GM21529 (cell line): ENCODE data around the gene MTSS2.

Experiments used
- ATAC-seq: cut with Tn5 transposase; IDR thresholded peaks from one replicate; pipeline ENCODE4 v1.9.1; 2021; ENCODE audit not compliant: unreplicated experiment

Gene MTSS2

DNA sequence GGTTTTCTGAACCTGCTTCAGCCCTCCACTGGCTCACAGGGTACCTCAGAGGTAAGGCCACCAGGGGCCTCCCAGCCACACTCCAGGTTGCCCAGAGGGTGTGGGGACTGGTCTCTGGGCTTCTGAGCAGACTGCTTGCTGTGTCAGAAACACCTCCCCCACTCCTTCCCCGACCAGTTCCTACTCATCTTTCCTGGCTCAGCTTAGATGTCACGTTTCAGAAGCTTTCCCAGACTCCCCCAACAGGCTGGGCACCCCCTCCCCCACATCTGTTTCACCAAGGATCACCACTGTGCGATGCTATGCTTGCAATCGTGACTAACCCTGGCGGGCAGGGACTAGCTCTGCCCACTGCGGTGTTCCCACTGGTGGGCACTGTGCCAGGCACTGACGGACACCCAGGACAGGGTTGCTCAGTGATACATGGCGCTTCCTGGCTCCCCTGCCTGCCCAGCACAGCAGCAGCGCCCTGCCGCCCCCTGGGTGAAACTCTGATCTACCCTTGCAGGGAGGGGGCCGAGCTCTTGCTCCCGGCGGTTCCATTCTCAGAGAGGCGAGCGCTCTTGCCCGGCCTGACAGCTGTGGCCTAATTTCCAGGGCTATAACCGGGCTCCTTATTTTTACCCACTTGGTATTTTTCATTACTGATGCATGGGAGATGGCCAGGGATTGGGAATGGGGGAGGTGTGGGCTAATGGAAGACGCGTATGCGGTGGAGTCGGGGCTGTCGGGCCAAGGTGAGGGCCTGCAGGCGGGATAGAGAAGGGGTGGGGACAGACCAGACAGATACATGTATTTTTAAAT lies 29.4 kb upstream of the MTSS2 start:
- no peak for ATAC-seq

DNA sequence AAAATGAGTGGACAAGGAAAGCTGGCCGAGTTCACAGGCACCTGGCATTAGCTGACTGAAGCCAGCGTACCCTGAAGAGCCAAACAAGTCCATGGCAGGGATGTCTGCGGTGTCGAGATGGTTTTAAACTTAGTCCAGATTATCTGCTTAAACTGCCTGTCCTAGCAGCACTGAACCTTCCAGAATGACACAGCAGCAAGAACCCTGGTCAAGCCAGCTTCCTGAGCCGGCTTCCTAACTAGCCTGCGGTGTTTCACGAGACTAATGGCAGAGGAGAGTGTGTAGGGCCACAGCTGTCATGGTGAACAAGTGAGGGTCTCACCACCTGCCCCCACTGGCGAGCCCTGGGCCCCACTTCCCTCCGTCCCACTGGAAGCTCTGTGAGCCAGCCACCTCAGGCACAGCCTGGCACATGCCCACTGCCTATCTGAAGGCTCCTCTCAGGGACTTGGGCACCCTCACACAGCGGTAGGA lies 28.8 kb upstream of the MTSS2 start:
- no peak for ATAC-seq

DNA sequence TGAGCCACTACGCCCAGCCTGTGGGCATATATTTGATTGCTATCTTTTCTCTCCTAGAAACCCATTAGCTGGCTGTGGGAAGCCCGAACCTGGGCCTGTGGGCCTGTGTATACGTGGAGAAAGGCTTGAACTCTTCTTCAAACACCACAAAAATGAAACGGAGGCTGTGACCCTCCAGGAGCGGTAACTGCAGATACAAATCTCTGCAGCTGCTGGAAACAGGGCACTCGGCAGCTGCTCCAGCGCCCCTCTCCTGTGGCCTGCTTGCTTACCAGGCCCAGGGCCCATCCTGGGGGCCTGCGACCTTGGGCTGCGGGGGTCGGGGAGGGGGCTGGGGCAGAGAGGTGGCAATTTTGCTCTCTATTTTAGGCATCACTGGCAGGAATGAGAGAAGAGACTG lies 28.0 kb upstream of the MTSS2 start:
- no peak for ATAC-seq

DNA sequence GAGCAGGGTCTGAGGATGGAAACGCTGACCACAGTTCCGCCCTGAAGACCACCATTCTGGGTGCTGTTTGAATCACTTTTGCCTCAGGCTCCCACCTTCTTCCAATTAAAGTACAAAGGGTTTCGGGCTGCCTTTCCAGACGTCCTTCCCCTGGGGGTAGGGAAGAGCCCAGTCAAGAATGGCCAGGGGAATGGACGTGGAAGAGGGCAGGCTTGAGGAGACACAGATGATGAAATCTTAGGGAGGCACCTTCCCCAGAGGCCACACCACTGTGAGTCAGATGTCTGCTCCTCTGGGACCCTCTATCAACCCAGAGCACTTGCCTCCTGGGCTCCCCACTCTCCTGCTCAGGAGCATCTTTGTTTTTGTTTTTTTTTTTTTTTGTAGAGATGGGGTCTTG lies 27.5 kb upstream of the MTSS2 start:
- ATAC-seq = no peak

DNA sequence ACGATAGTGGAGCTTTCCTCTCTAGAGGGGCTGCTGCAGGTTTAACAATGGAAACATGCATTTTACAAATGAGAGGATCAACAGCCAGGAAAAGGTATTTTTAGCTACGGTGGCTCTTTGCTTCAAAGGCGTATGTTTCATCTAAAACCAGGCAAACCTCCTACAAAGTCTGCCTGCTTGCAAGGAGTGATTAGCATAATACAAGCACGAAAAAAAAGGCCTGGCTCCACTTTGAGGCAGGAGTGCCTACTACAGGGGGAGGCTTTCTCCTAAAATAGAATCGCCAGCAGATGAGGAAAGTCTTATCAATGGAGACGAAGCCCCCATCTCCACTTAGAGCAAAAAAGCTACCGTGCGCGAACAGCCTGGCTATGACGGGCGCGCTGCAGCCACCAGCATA lies 27.1 kb upstream of the MTSS2 start:
- ATAC-seq = no peak

DNA sequence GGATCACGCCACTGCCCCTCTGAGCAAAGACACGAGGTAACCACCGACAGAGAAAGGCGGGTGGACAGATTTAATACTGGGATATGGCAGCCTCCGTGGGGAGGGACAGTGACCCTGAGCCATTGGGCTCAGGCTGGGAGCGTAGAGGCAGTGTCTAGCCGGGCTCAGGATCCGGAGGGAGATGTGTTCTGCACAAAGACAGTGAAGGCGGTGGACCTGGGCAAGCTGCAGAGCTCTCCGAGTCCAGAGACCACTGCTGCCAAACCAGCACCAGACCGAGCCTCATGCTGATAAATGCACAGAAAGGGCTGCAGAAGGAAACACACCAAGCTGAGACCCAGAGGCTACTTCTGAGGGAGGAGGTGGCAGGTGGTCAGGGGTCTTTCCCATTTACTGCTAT lies 26.5 kb upstream of the MTSS2 start:
- ATAC-seq = no peak

DNA sequence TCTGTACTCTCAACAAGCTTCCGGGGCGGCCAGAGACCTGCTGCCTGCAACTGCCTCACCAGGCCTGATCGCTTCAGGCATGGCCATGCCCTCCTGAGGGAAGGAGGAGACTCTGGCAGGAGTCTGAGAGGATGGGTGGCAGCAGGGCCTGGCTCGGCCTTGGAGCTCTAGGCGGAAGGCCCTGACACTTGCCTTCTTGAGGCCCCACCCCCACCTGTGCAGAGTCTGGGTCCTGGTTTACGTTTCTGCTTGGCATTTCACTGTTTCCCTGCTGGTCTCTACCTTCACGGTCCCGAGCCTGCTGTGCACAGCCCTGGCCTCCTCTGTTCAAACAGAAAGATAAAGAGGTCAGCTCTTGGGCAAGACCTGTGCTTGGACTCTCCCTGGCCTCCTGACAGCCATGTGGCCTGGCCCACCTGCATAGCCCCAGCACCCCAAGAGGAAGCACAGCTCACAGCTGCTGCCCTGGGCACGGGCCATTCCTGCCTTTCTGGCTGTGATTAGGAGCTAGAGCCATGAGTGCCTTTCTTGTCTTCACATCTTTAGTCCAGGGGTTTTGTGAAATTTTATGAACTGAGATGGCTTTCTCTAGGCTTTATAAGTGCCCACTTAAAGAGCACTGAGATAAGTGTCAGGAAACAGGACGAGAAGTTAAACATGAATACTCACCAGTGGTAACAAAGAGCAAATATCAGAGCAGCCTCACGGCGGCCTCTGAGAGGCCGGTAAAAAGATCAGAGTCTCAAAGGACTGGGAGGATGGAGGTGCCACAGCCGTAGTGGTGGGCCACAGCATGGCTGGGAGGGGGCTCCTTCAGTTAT lies 25.6 kb upstream of the MTSS2 start:
- ATAC-seq = no peak

DNA sequence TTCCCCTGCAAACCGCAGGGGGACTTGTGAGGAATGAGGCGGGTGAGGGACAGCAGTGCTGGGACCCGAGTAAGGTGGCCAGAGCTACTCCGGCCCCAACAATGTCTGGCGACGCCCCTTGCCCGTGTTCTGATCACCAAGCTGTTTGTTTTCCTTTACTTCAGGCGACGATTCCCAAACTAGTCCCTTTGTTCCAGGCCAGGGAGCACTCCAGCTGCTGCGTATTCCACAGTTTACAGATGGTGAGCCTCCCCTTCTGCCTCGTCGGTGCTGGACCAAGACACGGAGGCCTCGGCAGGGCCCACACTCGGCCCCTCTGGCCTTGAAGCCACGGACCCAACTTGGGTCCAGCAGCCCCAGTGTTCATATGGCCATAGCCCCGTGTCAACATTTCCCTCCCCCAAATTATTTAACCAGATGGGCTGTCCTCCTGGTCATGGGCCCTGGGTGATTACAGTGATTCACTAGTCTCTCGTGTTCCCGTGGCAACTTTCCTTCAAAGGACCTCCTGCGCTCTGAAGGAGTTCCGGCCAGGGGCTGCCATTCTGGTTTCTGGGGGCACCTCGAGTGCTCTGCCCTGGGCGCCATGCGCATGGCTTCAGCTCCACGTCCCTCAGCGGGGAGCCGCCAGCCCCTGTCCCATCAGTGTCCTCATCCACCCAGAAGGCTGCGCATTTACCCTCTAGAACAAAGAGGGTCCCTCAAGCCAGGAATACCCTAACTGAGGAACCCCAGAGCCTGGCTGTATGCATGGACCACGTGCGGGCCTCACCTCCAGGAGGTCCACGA lies 24.8 kb upstream of the MTSS2 start:
- ATAC-seq = no peak

DNA sequence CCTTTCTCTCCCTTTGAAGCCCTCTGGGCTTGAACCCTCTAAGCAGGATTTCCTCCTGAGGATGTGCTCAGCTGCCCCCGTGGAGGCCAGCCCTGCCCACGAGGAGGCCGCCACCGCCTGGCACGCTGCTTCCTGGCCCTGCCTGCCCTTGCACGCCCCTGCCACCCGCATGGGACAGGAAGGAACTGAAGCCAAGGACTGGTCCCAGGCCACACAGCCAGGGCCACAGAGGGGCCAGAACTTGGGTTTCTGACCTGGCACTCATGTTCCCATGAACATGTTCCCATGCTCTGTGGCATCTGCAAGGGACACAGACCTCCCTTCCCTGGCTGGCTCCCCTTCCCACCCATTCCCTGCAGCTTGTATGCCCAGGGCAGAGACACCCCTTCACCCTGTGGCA lies 24.1 kb upstream of the MTSS2 start:
- no peak for ATAC-seq

DNA sequence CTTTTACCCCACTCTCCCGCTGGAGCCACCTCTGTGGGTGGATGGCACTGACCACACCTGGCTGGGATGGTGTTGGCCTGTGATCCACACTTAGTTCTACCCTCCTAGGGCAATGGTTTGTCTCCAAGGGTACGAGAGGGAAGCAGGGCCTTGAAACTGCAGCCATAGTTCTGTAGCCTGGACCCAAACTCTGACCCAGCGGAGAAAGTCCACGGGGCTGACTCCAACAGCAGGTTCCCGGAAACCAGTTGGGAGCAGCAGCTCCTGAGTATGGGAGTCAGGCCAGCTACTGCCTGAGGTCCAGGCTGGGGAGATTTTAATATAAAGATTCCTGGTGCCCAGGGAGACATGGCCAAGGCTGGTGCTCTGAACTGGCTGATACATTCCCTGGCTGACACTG lies 23.6 kb upstream of the MTSS2 start:
- ATAC-seq = no peak

DNA sequence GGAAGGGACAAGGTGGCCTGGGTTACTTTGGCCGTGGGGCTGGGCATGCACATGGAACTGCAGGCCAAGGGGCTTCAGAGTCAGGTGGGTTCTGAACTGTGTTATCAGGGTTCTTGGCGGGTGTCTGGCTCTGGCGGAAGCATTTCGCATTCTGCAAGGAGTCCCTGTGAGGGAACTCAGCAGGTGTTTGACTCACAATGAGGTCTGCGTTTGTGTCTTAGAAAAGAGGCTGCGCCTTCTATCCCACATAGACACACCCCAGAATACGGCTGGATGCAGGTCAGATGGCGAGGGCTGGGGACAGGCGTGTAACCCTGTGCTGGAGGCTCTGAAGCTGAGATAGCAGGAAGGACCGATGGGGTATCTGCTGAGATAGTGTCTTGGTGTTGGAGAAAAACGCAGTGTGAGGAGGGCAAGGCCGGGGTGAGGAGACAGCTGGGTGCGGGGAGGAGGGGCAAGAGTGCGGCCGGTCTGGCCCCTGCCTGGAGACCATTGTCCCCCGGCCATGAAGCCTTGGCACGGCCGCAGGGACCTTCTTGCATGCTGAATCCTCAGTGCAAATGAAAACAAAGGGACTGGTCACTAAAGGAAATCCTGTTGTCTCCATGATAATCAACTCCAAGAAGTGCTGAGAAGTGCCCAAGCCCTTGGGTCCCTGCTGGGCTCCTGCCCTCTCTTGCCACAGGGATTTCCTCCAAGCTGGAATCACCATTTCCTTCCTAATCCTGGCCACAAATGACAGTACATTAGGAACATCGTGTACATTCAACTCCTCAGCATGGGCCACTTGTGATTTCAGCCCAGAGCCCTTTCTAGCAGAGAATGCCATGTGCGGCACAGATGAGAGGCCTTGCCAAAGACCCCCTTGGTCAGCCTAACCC lies 22.8 kb upstream of the MTSS2 start:
- ATAC-seq = no peak

DNA sequence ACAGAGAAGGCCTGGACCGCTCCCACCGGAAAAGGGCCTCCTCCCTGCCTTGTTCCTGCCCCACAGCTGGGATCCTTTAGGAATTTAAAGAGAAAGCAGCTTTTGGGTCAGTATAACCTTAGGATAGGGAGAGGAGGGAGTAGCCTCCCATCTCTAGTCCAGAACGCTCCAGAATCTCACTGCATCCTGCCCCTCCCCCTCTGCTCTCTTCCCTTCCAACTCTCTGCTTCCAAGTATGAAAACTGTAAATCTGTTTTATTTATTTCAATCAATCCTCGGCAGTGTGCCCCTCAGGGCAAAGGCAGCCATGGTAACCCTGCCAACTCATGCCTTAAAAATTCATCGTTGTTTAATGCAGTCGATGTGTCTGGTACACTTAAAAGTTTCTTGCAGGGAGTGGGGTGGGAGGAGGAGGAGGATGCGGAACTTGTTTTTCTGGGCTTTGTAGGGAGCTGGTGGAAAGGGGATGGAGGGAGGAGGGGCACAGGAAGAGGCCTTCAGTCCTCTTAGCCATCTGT lies 21.2 kb upstream of the MTSS2 start:
- no peak for ATAC-seq

DNA sequence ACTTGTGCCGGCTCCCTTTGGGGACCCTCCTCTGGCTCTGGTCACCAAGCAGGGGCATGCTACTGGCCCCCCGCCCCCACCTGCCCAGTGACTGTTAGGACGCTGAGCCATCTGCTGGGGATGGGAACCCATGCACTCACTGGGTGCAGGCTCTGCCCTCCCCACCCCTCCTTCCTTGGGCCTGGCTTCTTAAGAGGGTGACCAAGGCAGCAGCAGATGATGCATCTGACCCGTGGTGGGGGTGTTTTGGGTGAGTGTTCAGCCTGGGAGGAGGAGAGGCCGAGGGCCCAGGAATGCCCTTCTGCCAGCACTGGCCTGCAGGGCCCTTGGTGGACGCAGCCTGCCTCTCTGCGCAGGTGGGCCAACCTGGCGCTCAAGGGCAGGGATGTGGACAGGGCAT lies 19.2 kb upstream of the MTSS2 start:
- no peak for ATAC-seq

DNA sequence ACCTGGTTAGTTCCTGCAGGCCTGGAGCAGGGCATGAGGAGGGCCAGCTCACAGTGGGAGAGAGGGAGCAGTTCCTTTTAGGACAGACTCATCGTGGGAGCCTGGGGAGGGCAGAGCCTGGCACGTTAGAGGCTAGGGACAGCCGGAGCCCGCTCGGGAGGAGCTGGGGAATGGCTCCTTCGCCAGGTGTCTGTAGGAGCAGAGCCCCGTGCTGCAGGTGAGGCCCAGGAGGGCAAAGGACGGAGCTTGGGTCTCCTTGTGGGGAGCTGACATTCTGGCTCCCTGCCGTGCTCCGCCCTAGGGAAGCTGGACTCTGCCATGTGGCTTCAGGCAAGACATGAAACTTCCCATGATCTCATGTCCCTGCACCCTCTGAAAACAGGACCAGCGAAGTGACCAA lies 18.7 kb upstream of the MTSS2 start:
- ATAC-seq = no peak

DNA sequence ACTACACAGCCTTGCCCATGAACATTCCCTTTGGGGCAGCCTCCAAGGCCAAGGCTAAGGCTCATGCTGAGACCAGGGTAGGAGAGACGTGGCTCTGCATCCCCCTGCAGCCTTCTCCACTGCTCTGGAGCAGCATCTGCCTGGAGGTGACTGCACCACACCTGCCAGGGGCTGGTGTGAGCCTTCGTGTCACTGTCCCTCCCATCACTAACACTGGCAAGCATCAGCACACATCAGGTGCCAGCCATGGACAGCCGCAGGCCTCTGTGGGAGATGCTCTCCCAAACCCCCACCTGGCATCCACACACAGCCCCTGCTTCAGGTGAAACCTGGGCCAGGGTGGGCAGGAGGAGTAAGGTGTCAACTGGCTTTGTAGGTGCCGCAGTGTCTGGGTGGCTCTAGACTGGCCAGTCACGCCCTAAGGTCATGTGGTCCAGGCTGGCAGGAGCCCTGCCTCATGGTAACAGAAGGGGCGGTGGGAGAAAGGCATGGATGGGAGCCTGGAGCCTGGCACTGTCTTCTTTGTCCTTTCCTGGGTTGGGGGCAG lies 18.1 kb upstream of the MTSS2 start:
- ATAC-seq = no peak

DNA sequence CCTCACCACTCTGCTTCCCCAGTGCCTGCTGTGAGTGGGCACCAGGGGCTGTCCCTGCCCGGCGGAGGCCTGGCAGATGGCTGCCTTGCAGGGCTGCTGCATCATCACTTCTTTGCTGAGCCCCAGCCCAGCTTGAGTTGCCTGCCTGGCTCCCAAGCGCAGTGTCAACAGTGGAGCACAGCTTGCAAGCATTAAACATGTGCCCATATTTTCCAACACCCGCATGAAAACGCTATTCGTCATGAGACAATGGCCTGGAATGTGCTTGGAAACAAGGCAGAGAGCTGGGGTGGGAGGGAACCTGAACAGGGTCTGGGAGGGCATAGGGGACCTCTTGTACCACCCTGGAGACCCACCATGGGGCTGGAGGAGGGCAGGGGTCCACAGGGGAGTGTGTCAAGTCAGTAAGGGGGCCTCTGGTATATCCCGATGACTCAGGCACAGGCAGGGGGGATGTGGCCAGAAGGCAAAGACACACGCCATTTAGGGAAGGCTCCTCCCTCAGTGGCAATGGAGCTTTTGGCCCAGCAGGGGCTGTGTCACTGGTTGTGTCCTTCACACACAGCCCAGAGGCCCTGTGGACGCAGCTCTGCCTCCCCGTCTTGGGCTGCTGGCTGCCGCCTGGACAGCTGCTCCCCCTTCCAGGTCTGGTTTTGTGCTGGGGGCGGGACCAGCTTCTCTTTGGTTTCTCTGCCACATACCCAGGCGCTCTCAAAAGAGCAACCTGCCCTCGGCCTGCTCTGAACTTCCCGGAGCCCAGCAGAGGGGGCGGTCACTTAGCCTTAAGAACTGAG lies 17.4 kb upstream of the MTSS2 start:
- no peak for ATAC-seq

DNA sequence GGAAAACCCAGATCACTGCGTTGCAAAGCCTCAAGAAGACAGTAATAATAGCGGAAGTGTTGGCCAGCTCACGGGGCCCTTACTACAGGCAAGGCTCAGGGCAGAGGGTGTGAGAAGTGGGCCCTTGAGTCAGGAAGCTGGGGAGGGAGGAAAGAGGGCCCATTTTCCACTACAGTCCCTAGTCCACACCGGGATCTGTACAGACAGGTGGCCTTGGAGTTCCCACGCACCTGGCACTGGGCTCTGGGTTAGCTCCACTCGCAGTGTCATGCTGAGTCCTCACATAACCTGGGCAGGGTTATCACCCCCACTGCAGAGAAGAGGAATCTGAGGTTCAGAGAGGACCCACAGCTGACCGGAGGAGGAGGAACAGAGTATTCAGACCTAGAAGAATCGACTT lies 16.8 kb upstream of the MTSS2 start:
- no peak for ATAC-seq

DNA sequence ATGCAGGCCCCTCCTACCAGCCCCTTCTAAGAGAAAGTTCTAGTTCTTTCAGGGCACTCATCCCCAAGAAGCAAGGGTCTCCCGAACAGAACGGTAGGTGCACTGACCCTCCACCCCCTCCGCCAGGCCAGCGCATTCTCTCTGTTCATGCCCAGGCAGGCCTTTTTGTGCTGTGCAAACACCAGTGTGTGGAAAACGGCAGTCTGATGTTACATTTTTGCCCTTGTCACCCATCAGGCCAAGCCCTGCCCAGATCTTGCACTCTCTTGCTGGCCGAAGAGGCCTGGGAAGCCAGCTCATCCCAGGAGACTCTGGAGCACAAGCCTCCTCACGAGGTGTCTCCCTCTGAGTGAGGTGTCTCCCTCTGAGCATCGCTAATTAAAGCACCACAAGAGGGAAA lies 16.1 kb upstream of the MTSS2 start:
- ATAC-seq = no peak

DNA sequence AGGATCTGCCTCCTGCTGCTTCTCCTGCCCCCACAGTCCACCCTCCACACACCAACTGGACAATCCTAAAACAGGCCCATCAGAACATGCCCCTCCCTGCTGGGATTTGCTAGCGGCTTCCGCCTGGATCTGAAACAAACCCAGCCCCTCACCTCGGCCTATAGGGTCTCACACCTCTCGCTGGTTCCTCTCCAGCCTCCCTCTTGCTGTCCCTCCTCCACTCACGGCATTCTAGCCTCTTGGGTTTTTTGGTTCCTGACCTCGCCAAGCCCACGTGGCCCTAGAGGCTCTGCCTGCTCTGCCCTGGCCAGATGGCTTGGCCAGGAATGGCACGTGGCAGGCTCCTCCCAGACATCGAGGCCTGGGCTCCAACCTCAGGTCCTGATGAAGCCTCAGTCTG lies 15.7 kb upstream of the MTSS2 start:
- no peak for ATAC-seq
